Measurements from ENCODE around the gene PLCD1. TPM values are rescaled to one million over a fixed set of nuclear protein-coding genes. Genes with fewer than 3 reads are reported as not detected.

The PLCD1 gene
- total RNA-seq, 3 donors from 2014 or later, result 17.0 to 36.2 (median 23.4) TPM

Other genes with a start within 250 kb of the PLCD1 start
- gene CTDSPL, start 167.8 kb downstream of the PLCD1 start, total RNA-seq, result 10 to 100 TPM; 40.0 to 80.8 (median 63.1) TPM
- 10 to 100 TPM; 11.0 to 17.4 (median 15.4) TPM for gene VILL, start 38.9 kb downstream of the PLCD1 start, total RNA-seq
- gene DLEC1, start 9.6 kb upstream of the PLCD1 start, total RNA-seq, result 1 to 10 TPM in 2 of 3 donors, under 1 TPM in 1; 0.98 to 2.0 (median 1.1) TPM
- gene ACAA1, start 107.5 kb upstream of the PLCD1 start, total RNA-seq, result 10 to 100 TPM; 69.2 to 87.5 (median 83.9) TPM
- gene MYD88, start 109.0 kb upstream of the PLCD1 start, total RNA-seq, result 10 to 100 TPM; 33.4 to 36.0 (median 35.3) TPM
- gene OXSR1, start 135.9 kb upstream of the PLCD1 start, total RNA-seq, result 10 to 100 TPM; 29.0 to 41.6 (median 33.1) TPM
- under 1 TPM in 2 of 3 donors, not detected in 1; 0.48 to 0.59 TPM for gene SLC22A13, start 236.2 kb upstream of the PLCD1 start, total RNA-seq